Right lobe of liver (tissue), 4 donors: ENCODE measurements around the gene FOXP3.

ENCODE experiments used
- CTCF ChIP-seq, 4 donors: fragments of 200-600 bp in 3 of 4; fragments of 450-650 bp in 1 of 4; IDR thresholded peaks; one replicate each; pipeline versions ENCODE4 v1.5.1 to v1.8.0; 2016 to 2022; ENCODE audit warnings: antibody characterized with exemption in 4 of 4, mild to moderate bottlenecking in 2 of 4
- POLR2A ChIP-seq: fragments of 450-650 bp; IDR thresholded peaks from one replicate; pipeline ENCODE4 v1.6.1; 2017; ENCODE audit warnings: antibody characterized with exemption, mild to moderate bottlenecking
- donor health status: DM: no; HTN: no; CAD: no.
- donor health status: DM: no; HTN: no; CAD: no.
- donor health status: DM: no; HTN: yes; CAD: no.

- TF ChIP-seq CTCF (IDR thresholded peaks at IDR 0.05) = no peak
- TF ChIP-seq POLR2A = no peak
Measured at GRCh38 chrX:49249616-49250015, 14.9 kb downstream of the FOXP3 start.
